ENCODE measurements around the gene CFB.

Gene CFB

GRCh38 chr6:31948753-31949413 is 3.0 kb downstream of the CFB start:
- no peak for DNase-seq (ENCODE audit: low read depth)
- H3K4me3 ChIP-seq (ENCODE audit: low read depth, low read length) = no peak overlapping the region
- no peak for TF ChIP-seq CTCF (IDR thresholded peaks at IDR 0.05; ENCODE audit: control insufficient read depth, extremely low read depth, insufficient read depth)

- no peak for TF ChIP-seq CTCF (IDR thresholded peaks at IDR 0.05; ENCODE audit: control insufficient read depth, extremely low read depth, insufficient read depth)
- DNase-seq (ENCODE audit: low read depth) = no peak
- no peak overlapping the region for H3K4me3 ChIP-seq (ENCODE audit: low read depth, low read length)
These were observed 4.1 kb downstream of the CFB start for GRCh38 chr6:31949926-31950548.

GRCh38 chr6:31952140-31952805 is 6.4 kb downstream of the CFB start:
- H3K4me3 ChIP-seq (ENCODE audit: low read depth, low read length) = no peak overlapping the region
- DNase-seq (ENCODE audit: low read depth) = no peak
- peak; percentile 77 for TF ChIP-seq CTCF (IDR thresholded peaks at IDR 0.05; ENCODE audit: control insufficient read depth, extremely low read depth, insufficient read depth)

- H3K4me3 ChIP-seq (ENCODE audit: low read depth, low read length) = no peak overlapping the region
- no peak for DNase-seq (ENCODE audit: low read depth)
- no peak for TF ChIP-seq CTCF (IDR thresholded peaks at IDR 0.05; ENCODE audit: control insufficient read depth, extremely low read depth, insufficient read depth)
These were observed 7.0 kb downstream of the CFB start for GRCh38 chr6:31952890-31953289.

- TF ChIP-seq CTCF (IDR thresholded peaks at IDR 0.05; ENCODE audit: control insufficient read depth, extremely low read depth, insufficient read depth) = no peak
- H3K4me3 ChIP-seq (ENCODE audit: low read depth, low read length) = no peak overlapping the region
- no peak for DNase-seq (ENCODE audit: low read depth)
These were observed 8.6 kb downstream of the CFB start for GRCh38 chr6:31954511-31954910.

- no peak for TF ChIP-seq CTCF (IDR thresholded peaks at IDR 0.05; ENCODE audit: control insufficient read depth, extremely low read depth, insufficient read depth)
- DNase-seq (ENCODE audit: low read depth) = no peak
- H3K4me3 ChIP-seq (ENCODE audit: low read depth, low read length) = no peak overlapping the region
These were observed 10.9 kb downstream of the CFB start for GRCh38 chr6:31956796-31957195.

All from LNCaP clone FGC (cell line).